ENCODE results near the gene KLHL9.
A peak's percentile ranks its signal among the peaks of the same experiment; 100 is the strongest.

KLHL9 gene

DNA sequence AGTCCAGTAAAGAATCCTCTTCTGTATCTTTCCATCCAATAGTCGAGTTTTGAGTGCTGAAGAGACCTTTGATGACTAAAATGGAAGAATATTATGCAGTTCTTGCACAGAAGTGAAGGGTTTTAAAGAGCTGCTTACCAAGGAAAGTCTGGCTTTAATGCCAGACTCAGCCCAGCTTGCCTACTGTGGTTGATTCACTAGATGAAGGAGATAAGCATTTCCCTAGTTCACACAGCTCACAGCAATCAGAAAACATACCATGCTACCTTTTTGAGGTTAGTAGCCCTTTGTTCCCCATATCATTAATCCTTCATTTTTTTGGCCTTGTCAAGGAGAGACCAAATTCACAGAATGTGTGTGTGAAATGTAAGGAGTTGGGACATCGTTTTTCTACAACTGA, 45.4 kb downstream of the KLHL9 start:
- FAIRE-seq, result no peak
- TF ChIP-seq POLR2A (IDR thresholded peaks at IDR 0.05; ENCODE audit: low read depth, low read length), result no peak
- no peak for TF ChIP-seq POU2F2 (IDR thresholded peaks at IDR 0.05; ENCODE audit: low read depth, low read length)
- no peak for TF ChIP-seq TAF1 (IDR thresholded peaks at IDR 0.05; ENCODE audit: low read depth, low read length)
- TF ChIP-seq SPI1 (IDR thresholded peaks at IDR 0.05; ENCODE audit: low read depth, low read length), result no peak
- no peak for TF ChIP-seq POLR2AphosphoS5 (IDR thresholded peaks at IDR 0.05; ENCODE audit: low read depth, low read length)
- no peak for TF ChIP-seq PAX5 (IDR thresholded peaks at IDR 0.05; ENCODE audit: insufficient read depth, low read length, severe bottlenecking)
- DNase-seq (ENCODE audit: insufficient read length, low spot score), result no peak

DNA sequence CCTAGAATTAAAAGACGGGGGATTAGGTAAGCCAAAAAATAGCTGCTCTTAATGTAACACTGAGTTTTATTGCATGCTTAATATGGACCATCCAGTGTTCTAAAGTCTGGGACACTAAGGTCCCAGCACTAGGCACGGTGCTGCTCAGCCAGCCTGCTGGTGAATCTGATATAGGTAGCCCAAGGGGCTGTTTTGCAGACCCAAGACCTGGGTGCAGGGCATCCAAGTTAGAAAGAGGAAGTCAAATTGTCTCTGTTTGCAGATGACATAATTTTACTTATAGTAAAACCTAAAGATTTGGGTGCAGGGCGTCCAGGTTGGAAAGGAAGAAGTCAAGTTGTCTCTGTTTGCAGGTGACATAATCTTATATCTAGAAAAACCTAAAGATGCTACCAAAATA, 47.9 kb downstream of the KLHL9 start:
- no peak for DNase-seq (ENCODE audit: insufficient read length, low spot score)
- no peak for FAIRE-seq
- TF ChIP-seq PAX5 (IDR thresholded peaks at IDR 0.05; ENCODE audit: insufficient read depth, low read length, severe bottlenecking), result no peak
- TF ChIP-seq POU2F2 (IDR thresholded peaks at IDR 0.05; ENCODE audit: low read depth, low read length), result no peak
- no peak for TF ChIP-seq POLR2AphosphoS5 (IDR thresholded peaks at IDR 0.05; ENCODE audit: low read depth, low read length)
- peak; percentile 68 for TF ChIP-seq SPI1 (IDR thresholded peaks at IDR 0.05; ENCODE audit: low read depth, low read length)
- TF ChIP-seq TAF1 (IDR thresholded peaks at IDR 0.05; ENCODE audit: low read depth, low read length), result no peak

DNA sequence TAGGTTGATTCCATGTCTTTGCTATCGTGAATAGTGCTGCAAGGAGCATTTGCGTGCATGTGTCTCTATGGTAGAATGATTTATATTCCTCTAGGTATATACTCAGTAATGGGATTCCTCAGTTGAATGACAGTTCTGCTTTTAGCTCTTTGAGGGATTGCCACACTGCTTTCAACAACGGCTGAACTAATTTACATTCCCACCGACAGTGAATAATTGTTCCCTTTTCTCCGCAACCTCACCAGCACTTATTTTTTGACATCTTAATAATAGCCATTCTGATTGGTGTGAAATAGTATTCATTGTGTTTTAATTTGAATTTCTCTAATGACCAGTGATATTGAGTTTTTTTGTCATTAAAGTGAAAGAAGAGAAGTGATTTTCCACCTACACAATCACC, 48.5 kb downstream of the KLHL9 start:
- FAIRE-seq (no peak), DNase-seq (ENCODE audit: insufficient read length, low spot score) (no peak)
- TF ChIP-seq PAX5 (IDR thresholded peaks at IDR 0.05; ENCODE audit: insufficient read depth, low read length, severe bottlenecking), result no peak
- no peak for TF ChIP-seq POLR2AphosphoS5 (IDR thresholded peaks at IDR 0.05; ENCODE audit: low read depth, low read length)
- TF ChIP-seq SPI1 (IDR thresholded peaks at IDR 0.05; ENCODE audit: low read depth, low read length), result no peak
- TF ChIP-seq POU2F2 (IDR thresholded peaks at IDR 0.05; ENCODE audit: low read depth, low read length), result no peak
- no peak for TF ChIP-seq POLR2A (IDR thresholded peaks at IDR 0.05; ENCODE audit: low read depth, low read length)
- no peak for TF ChIP-seq TAF1 (IDR thresholded peaks at IDR 0.05; ENCODE audit: low read depth, low read length)

DNA sequence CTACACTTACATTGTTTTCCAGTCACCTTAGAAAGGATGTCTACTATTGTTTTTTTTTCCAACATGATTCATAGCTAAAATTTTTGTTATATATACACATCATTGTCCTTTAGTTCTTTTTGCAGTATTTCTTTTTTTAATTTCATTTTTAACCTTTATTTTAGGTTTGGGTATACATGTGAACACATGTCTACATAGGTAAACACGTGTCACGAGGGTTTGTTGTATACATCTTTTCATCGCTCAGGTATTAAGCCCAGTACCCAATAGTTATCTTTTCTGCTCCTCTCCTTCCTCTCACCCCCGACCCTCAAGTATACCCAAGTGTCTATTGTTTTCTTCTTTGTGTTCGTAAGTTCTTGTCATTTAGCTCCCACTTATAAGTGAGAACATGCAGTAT, 49.1 kb downstream of the KLHL9 start:
- no peak for TF ChIP-seq POU2F2 (IDR thresholded peaks at IDR 0.05; ENCODE audit: low read depth, low read length)
- no peak for TF ChIP-seq PAX5 (IDR thresholded peaks at IDR 0.05; ENCODE audit: insufficient read depth, low read length, severe bottlenecking)
- no peak for TF ChIP-seq SPI1 (IDR thresholded peaks at IDR 0.05; ENCODE audit: low read depth, low read length)
- TF ChIP-seq POLR2A (IDR thresholded peaks at IDR 0.05; ENCODE audit: low read depth, low read length), result no peak
- TF ChIP-seq TAF1 (IDR thresholded peaks at IDR 0.05; ENCODE audit: low read depth, low read length), result no peak
- TF ChIP-seq POLR2AphosphoS5 (IDR thresholded peaks at IDR 0.05; ENCODE audit: low read depth, low read length), result no peak
- DNase-seq (ENCODE audit: insufficient read length, low spot score), result no peak
- no peak for FAIRE-seq

DNA sequence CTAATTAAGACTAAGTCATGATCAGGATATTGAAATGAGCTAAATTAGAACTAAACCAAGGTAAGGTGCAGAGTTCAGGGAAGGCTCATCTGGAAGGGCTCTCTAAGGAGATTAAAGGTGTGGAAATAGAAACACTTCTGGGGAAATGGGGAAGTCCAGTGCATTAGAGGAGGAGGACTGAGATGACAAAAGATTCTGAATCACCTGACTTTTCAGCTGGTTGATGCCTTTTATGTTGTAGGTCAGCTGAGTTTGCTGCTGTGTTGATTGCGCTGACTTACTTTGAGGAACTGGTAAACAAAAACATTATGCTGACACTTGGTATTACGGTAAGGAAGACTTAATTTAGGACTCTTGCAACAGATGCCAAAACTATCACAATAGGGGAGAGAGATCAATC, 53.9 kb downstream of the KLHL9 start:
- 0 out of 2 replicates have a peak, but pooled peaks have one; percentile 17 for TF ChIP-seq SPI1 (IDR thresholded peaks at IDR 0.05; ENCODE audit: low read depth, low read length)
- no peak for TF ChIP-seq TAF1 (IDR thresholded peaks at IDR 0.05; ENCODE audit: low read depth, low read length)
- DNase-seq (ENCODE audit: insufficient read length, low spot score) (no peak), FAIRE-seq (no peak)
